HG03139 (cell line): ENCODE results near the gene MPZL1.
A peak's percentile ranks its signal among the peaks of the same experiment; 100 is the strongest.
"Not testable (repeated sequence)": the region's sequence is repeated elsewhere in the genome, so short reads cannot be mapped to it uniquely, and the experiment has no call there.

Source experiments
- ATAC-seq: cut with Tn5 transposase; IDR thresholded peaks from one replicate; pipeline ENCODE4 v1.9.1; 2021; ENCODE audit not compliant: unreplicated experiment

Gene MPZL1

GRCh38 chr1:167718914-167719691 is 2.7 kb upstream of the MPZL1 start:
- no peak for ATAC-seq

GRCh38 chr1:167719715-167720421 is 1.9 kb upstream of the MPZL1 start:
- ATAC-seq: not testable (repeated sequence)

GRCh38 chr1:167720965-167721616 is 691 bp upstream of the MPZL1 start:
- no peak for ATAC-seq

- ATAC-seq: peak; percentile 23
These were observed 529 bp downstream of the MPZL1 start for GRCh38 chr1:167722152-167722869.

- no peak for ATAC-seq
These were observed 1.1 kb downstream of the MPZL1 start for GRCh38 chr1:167722870-167723251.

- ATAC-seq: no peak
These were observed 2.0 kb downstream of the MPZL1 start for GRCh38 chr1:167723707-167724323.

- no peak for ATAC-seq
These were observed 4.2 kb downstream of the MPZL1 start for GRCh38 chr1:167726008-167726407.

- no peak for ATAC-seq
These were observed 7.1 kb downstream of the MPZL1 start for GRCh38 chr1:167728818-167729410.

- no peak for ATAC-seq
These were observed 12.4 kb downstream of the MPZL1 start for GRCh38 chr1:167734227-167734626.

- no peak for ATAC-seq
These were observed 13.1 kb downstream of the MPZL1 start for GRCh38 chr1:167734841-167735240.

GRCh38 chr1:167737169-167737568 is 15.4 kb downstream of the MPZL1 start:
- no peak for ATAC-seq

GRCh38 chr1:167738158-167738557 is 16.4 kb downstream of the MPZL1 start:
- ATAC-seq: no peak

GRCh38 chr1:167739752-167740151 is 18.0 kb downstream of the MPZL1 start:
- no peak for ATAC-seq

- not testable (repeated sequence) for ATAC-seq
These were observed 19.3 kb downstream of the MPZL1 start for GRCh38 chr1:167741103-167741502.

- not testable (repeated sequence) for ATAC-seq
These were observed 20.7 kb downstream of the MPZL1 start for GRCh38 chr1:167742392-167743057.

- ATAC-seq: no peak
These were observed 23.1 kb downstream of the MPZL1 start for GRCh38 chr1:167744901-167745300.

GRCh38 chr1:167746013-167746672 is 24.4 kb downstream of the MPZL1 start:
- ATAC-seq: no peak

GRCh38 chr1:167746988-167747655 is 25.3 kb downstream of the MPZL1 start:
- ATAC-seq: no peak

- no peak for ATAC-seq
These were observed 26.2 kb downstream of the MPZL1 start for GRCh38 chr1:167747988-167748387.
